Measurements from ENCODE around the gene IQCM. TPM values are rescaled to one million over a fixed set of nuclear protein-coding genes. Genes with fewer than 3 reads are reported as not detected.

IQCM gene
- total and polyA plus RNA-seq, 7 experiments from 2014 or later: not detected

DNA sequence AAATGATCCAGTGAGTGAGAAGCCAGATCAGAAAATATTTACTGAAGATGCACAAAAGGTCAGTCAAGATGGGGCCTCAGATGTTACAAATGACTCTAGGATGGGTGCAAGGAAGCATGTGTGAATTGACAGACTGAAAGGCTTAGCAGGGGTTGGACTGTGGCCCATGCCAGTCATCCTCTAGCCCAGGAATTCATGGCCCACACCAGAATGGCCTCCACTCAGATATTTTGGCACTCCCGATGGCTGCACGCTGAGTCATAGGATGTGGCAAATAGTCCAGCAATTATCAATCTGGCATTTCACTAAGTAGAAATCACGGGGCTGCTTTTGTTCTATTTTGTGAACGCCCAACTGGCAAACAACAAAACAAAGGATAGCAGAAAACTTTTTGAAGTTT lies 406.5 kb downstream of the IQCM start:
- POLR2A ChIA-PET: no interaction called here
- H3K9me3 Mint-ChIP-seq: peaks cover 0 to 10% (median 5%) of the 10 kb centered on the region in 11 donors
- H3K4me1 ChIP-seq (ENCODE audit: control insufficient read depth in 2 of 2, insufficient read depth in 2 of 2, low read length in 2 of 2): no peaks in the 10 kb centered on the region

DNA sequence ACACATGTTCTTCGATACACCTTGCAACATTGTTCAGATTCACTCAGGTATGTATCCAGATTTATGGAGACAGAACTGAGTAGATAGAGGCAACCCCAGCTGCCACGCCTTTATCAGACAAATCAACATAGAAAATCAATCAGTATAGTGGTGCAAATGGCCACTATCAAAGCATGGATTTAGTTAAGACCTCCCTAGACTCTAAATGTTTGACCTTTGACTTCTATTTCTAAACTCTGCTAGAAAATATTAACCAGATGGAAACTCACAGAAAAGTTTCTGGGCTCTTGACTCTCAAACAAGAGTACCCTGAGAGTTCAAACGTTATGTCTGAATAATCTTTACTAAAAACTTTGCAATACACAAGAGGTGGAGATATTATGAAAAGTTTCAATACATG lies 411.5 kb downstream of the IQCM start:
- H3K27me3 Mint-ChIP-seq: no peaks in the 10 kb centered on the region
- no peak overlapping the region for H3K4me3 ChIP-seq (ENCODE audit: low read length)
- CTCF ChIA-PET: no interaction called here
- no peaks in the 10 kb centered on the region for H3K4me1 ChIP-seq (ENCODE audit: control insufficient read depth in 2 of 2, insufficient read depth in 2 of 2, low read length in 2 of 2)
- no peaks in the 10 kb centered on the region for H3K4me1 Mint-ChIP-seq
- no peak overlapping the region for H3K4me3 Mint-ChIP-seq
- no peaks in the 10 kb centered on the region for H3K9me3 ChIP-seq (ENCODE audit: control insufficient read depth in 2 of 3, low read length in 3 of 3)
- H3K36me3 ChIP-seq (ENCODE audit: control insufficient read depth in 2 of 3, insufficient read depth in 3 of 3, low read length in 3 of 3): no peaks in the 10 kb centered on the region
- POLR2A ChIA-PET: no interaction called here
- ATAC-seq: no peak
- no peaks in the 10 kb centered on the region for H3K36me3 Mint-ChIP-seq
- no peak for DNase-seq
- peaks cover 0 to 13% (median 3%) of the 10 kb centered on the region in 11 donors for H3K9me3 Mint-ChIP-seq
- intact Hi-C loops (cut with micrococcal nuclease): no loop called here
- no peak overlapping the region for H3K27ac Mint-ChIP-seq
- H3K27me3 ChIP-seq (ENCODE audit: control insufficient read depth in 2 of 2, insufficient read depth in 2 of 2, low read length in 2 of 2): no peaks in the 10 kb centered on the region
- H3K27ac ChIP-seq (ENCODE audit: low read depth, low read length): no peak overlapping the region

More for the DNA sequence above, 406.5 kb downstream of the IQCM start:
- Histone ChIP-seq H3K4me3 (ENCODE audit: low read length) (no peak overlapping the region), H3K27ac (ENCODE audit: low read depth, low read length) (no peak overlapping the region), H3K27me3 (ENCODE audit: control insufficient read depth in 2 of 2, insufficient read depth in 2 of 2, low read length in 2 of 2) (no peaks in the 10 kb centered on the region), H3K36me3 (ENCODE audit: control insufficient read depth in 2 of 3, insufficient read depth in 3 of 3, low read length in 3 of 3) (no peaks in the 10 kb centered on the region), H3K9me3 (ENCODE audit: control insufficient read depth in 2 of 3, low read length in 3 of 3) (no peaks in the 10 kb centered on the region)
- no peak overlapping the region for H3K27ac Mint-ChIP-seq
- no peaks in the 10 kb centered on the region for H3K4me1 Mint-ChIP-seq
- intact Hi-C loops (cut with micrococcal nuclease): no loop called here
- H3K27me3 Mint-ChIP-seq: no peaks in the 10 kb centered on the region
- no peak overlapping the region for H3K4me3 Mint-ChIP-seq
- H3K36me3 Mint-ChIP-seq: no peaks in the 10 kb centered on the region
- ATAC-seq (no peak), DNase-seq (no peak)
- CTCF ChIA-PET: no interaction called here

DNA sequence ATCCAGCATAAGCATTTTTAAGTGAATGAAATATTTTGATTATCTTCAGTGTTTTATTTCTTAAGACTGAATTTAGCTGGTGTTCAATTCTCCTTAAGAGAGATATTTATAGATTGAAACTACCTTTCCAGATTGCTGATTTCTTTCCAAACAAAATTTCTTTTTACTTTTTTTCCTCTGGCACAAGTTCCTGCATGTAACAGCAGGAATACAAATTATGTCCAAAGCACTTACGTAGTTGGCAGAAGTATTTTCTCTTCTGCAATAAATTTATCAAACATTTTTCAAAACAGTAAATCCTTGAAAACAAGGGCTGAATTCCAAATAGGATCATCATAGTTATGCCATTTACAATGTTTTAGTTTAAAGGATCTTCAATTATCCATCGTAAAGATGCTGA lies 412.6 kb downstream of the IQCM start:
- no peaks in the 10 kb centered on the region for H3K27me3 Mint-ChIP-seq
- no peaks in the 10 kb centered on the region for H3K36me3 Mint-ChIP-seq
- no peaks in the 10 kb centered on the region for H3K36me3 ChIP-seq (ENCODE audit: control insufficient read depth in 2 of 3, insufficient read depth in 3 of 3, low read length in 3 of 3)
- no peaks in the 10 kb centered on the region for H3K4me1 Mint-ChIP-seq
- peaks cover 0 to 18% (median 4%) of the 10 kb centered on the region in 11 donors for H3K9me3 Mint-ChIP-seq
- no peak overlapping the region for H3K4me3 Mint-ChIP-seq
- H3K9me3 ChIP-seq (ENCODE audit: control insufficient read depth in 2 of 3, low read length in 3 of 3): no peaks in the 10 kb centered on the region
- H3K4me3 ChIP-seq (ENCODE audit: low read length): no peak overlapping the region
- DNase-seq: no peak
- intact Hi-C loops (cut with micrococcal nuclease): no loop called here
- ATAC-seq: no peak
- ChIA-PET CTCF (no interaction called here), POLR2A (no interaction called here)
- no peak overlapping the region for H3K27ac ChIP-seq (ENCODE audit: low read depth, low read length)
- H3K4me1 ChIP-seq (ENCODE audit: control insufficient read depth in 2 of 2, insufficient read depth in 2 of 2, low read length in 2 of 2): no peaks in the 10 kb centered on the region
- no peak overlapping the region for H3K27ac Mint-ChIP-seq
- H3K27me3 ChIP-seq (ENCODE audit: control insufficient read depth in 2 of 2, insufficient read depth in 2 of 2, low read length in 2 of 2): no peaks in the 10 kb centered on the region

DNA sequence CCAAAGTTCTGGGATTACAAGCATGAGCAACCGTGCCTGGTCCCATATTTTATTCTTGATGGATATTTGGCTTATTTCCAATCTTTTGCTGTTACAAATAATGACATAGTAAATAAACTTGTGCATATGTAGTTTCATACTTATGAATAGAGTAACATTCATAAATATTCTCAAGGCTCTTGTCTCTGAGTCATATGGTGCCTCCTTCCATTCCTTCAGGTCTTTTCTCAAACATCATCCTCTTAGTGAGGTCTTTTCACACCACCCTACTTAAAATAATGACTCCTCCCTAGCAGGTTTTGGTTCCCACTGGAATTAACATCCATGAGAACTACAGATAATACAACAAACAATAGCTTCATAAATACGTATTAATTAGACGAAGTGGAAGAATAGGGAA lies 416.6 kb downstream of the IQCM start:
- H3K4me3 Mint-ChIP-seq: no peak overlapping the region
- H3K27me3 Mint-ChIP-seq: no peaks in the 10 kb centered on the region
- H3K4me3 ChIP-seq (ENCODE audit: low read length): no peak overlapping the region
- CTCF ChIA-PET: no interaction called here
- no peaks in the 10 kb centered on the region for H3K4me1 Mint-ChIP-seq
- peaks cover 0 to 10% (median 4%) of the 10 kb centered on the region in 11 donors for H3K9me3 Mint-ChIP-seq
- intact Hi-C loops (cut with micrococcal nuclease): no loop called here
- POLR2A ChIA-PET: no interaction called here
- no peaks in the 10 kb centered on the region for H3K9me3 ChIP-seq (ENCODE audit: control insufficient read depth in 2 of 3, low read length in 3 of 3)
- DNase-seq: no peak
- H3K36me3 Mint-ChIP-seq: no peaks in the 10 kb centered on the region
- H3K36me3 ChIP-seq (ENCODE audit: control insufficient read depth in 2 of 3, insufficient read depth in 3 of 3, low read length in 3 of 3): no peaks in the 10 kb centered on the region
- no peak for ATAC-seq
- H3K27ac ChIP-seq (ENCODE audit: low read depth, low read length): no peak overlapping the region
- no peaks in the 10 kb centered on the region for H3K27me3 ChIP-seq (ENCODE audit: control insufficient read depth in 2 of 2, insufficient read depth in 2 of 2, low read length in 2 of 2)
- no peak overlapping the region for H3K27ac Mint-ChIP-seq
- H3K4me1 ChIP-seq (ENCODE audit: control insufficient read depth in 2 of 2, insufficient read depth in 2 of 2, low read length in 2 of 2): no peaks in the 10 kb centered on the region

DNA sequence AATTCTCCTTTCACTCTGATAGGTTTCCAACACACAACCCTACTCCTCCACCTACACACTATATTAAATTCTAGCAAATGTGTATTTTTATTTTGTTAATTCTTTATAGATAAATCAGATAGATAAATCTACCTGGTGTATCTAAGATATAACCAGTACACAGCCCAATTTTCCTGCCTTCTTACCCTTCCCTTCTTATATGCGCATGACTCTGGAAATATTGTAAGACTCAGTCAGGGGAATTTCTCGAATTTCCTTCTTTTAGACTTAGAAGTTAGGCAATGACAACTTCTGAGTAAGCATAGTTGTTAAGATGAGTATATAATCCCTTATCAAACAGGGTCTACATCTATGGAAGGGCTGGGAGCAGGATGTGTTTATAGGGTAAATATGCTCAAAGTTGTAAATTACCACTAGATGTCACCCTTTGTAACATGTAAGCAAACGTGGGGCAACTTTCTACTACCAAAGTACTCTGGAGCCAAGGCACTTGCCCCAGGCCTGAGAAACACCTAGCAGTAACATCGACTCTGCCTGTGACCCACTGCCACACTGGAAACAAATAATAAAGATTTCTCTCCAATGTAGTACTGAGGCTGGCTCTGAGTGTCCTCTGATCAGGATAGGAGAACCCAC lies 444.7 kb downstream of the IQCM start:
- no peaks in the 10 kb centered on the region for H3K4me1 ChIP-seq (ENCODE audit: control insufficient read depth in 2 of 2, insufficient read depth in 2 of 2, low read length in 2 of 2)
- ATAC-seq (no peak), DNase-seq (no peak)
- H3K27ac ChIP-seq (ENCODE audit: low read depth, low read length): no peak overlapping the region
- CTCF ChIA-PET: no interaction called here
- Mint-ChIP-seq H3K9me3 (peaks cover 0 to 3% (median 0%) of the 10 kb centered on the region in 11 donors), H3K27ac (no peak overlapping the region), H3K4me1 (no peaks in the 10 kb centered on the region), H3K36me3 (no peaks in the 10 kb centered on the region), H3K27me3 (no peaks in the 10 kb centered on the region), H3K4me3 (no peak overlapping the region)
- no peak overlapping the region for H3K4me3 ChIP-seq (ENCODE audit: low read length)
- intact Hi-C loops (cut with micrococcal nuclease): loop anchor here in 1 of 2 donors (5.0 kb wide), 1 partner anchor 526 kb away; no protein-coding TSS in a partner anchor
- H3K36me3 ChIP-seq (ENCODE audit: control insufficient read depth in 2 of 3, insufficient read depth in 3 of 3, low read length in 3 of 3): no peaks in the 10 kb centered on the region
- no peaks in the 10 kb centered on the region for H3K9me3 ChIP-seq (ENCODE audit: control insufficient read depth in 2 of 3, low read length in 3 of 3)
- POLR2A ChIA-PET: no interaction called here
- H3K27me3 ChIP-seq (ENCODE audit: control insufficient read depth in 2 of 2, insufficient read depth in 2 of 2, low read length in 2 of 2): no peaks in the 10 kb centered on the region

DNA sequence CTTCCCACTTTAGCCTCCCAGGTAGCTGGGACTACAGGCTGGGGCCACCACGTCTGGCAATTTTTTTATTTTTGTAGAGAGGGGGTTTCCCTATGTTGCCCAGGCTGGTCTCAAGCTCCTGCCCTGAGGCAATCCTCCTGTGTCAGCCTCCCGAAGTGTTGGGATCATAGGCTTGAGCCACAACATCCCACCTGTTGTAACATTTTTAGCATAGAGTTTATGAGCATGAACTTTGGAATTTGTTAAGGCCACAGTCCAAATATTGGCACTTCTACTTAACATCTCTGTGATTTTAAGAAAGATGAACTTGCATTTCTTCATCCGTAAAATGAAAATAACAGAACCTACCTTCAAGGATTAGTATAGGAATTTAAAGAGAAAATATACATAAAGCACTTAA lies 445.6 kb downstream of the IQCM start:
- DNase-seq: no peak
- H3K9me3 Mint-ChIP-seq: peaks cover 0 to 2% (median 0%) of the 10 kb centered on the region in 11 donors
- no peaks in the 10 kb centered on the region for H3K36me3 Mint-ChIP-seq
- Histone ChIP-seq H3K4me3 (ENCODE audit: low read length) (no peak overlapping the region), H3K27ac (ENCODE audit: low read depth, low read length) (no peak overlapping the region), H3K36me3 (ENCODE audit: control insufficient read depth in 2 of 3, insufficient read depth in 3 of 3, low read length in 3 of 3) (no peaks in the 10 kb centered on the region), H3K27me3 (ENCODE audit: control insufficient read depth in 2 of 2, insufficient read depth in 2 of 2, low read length in 2 of 2) (no peaks in the 10 kb centered on the region), H3K9me3 (ENCODE audit: control insufficient read depth in 2 of 3, low read length in 3 of 3) (no peaks in the 10 kb centered on the region), H3K4me1 (ENCODE audit: control insufficient read depth in 2 of 2, insufficient read depth in 2 of 2, low read length in 2 of 2) (no peaks in the 10 kb centered on the region)
- ChIA-PET CTCF (no interaction called here), POLR2A (no interaction called here)
- no peak for ATAC-seq
- H3K27me3 Mint-ChIP-seq: no peaks in the 10 kb centered on the region
- no peak overlapping the region for H3K4me3 Mint-ChIP-seq
- intact Hi-C loops (cut with micrococcal nuclease): loop anchor here in 1 of 2 donors (5.0 kb wide), 1 partner anchor 527 kb away; no protein-coding TSS in a partner anchor
- no peaks in the 10 kb centered on the region for H3K4me1 Mint-ChIP-seq
- no peak overlapping the region for H3K27ac Mint-ChIP-seq

DNA sequence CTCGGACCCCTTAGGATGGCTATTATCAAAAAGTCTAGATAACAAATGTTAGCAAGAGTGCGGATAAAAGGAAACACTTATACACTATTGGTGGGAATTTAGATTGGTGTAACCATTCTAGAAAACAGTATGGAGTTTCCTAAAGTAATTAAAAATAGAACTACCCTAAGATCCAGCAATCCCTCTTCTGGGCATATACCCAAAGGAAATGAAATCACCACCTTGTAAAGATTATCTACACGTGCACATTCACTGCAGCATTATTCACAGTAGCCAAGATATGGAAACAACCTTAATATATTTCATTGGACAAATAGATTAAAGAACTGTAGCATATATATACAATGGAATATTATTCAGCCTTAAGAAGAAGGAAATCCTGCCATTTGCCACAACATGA lies 462.4 kb downstream of the IQCM start:
- ChIA-PET POLR2A (no interaction called here), CTCF (no interaction called here)
- intact Hi-C loops (cut with micrococcal nuclease): no loop called here
- no peak overlapping the region for H3K4me3 Mint-ChIP-seq
- DNase-seq: no peak
- H3K4me3 ChIP-seq (ENCODE audit: low read length): no peak overlapping the region
- H3K36me3 Mint-ChIP-seq: no peaks in the 10 kb centered on the region
- no peak overlapping the region for H3K27ac Mint-ChIP-seq
- H3K36me3 ChIP-seq (ENCODE audit: control insufficient read depth in 2 of 3, insufficient read depth in 3 of 3, low read length in 3 of 3): no peaks in the 10 kb centered on the region
- H3K27ac ChIP-seq (ENCODE audit: low read depth, low read length): no peak overlapping the region
- no peaks in the 10 kb centered on the region for H3K27me3 ChIP-seq (ENCODE audit: control insufficient read depth in 2 of 2, insufficient read depth in 2 of 2, low read length in 2 of 2)
- H3K9me3 ChIP-seq (ENCODE audit: control insufficient read depth in 2 of 3, low read length in 3 of 3): no peaks in the 10 kb centered on the region
- no peaks in the 10 kb centered on the region for H3K27me3 Mint-ChIP-seq
- peaks cover 2 to 19% (median 8%) of the 10 kb centered on the region in 11 donors for H3K9me3 Mint-ChIP-seq
- H3K4me1 Mint-ChIP-seq: no peaks in the 10 kb centered on the region
- no peak for ATAC-seq
- H3K4me1 ChIP-seq (ENCODE audit: control insufficient read depth in 2 of 2, insufficient read depth in 2 of 2, low read length in 2 of 2): no peaks in the 10 kb centered on the region

Measured in naive thymus-derived CD4-positive, alpha-beta T cell (primary cell).